Karpas-422 (cell line): Measurements from ENCODE around the gene TESK1. TPM values are rescaled to one million over a fixed set of nuclear protein-coding genes. Genes with fewer than 3 reads are reported as not detected.
"Not testable (repeated sequence)": the region's sequence is repeated elsewhere in the genome, so short reads cannot be mapped to it uniquely, and the experiment has no call there.

Experiments
- DNase-seq: peaks from one replicate; pipeline ENCODE4 v3.0.0-alpha.2; 2015
- H2AFZ ChIP-seq: fragments of 200-600 bp; sonication (generic); 2 replicates; pipeline ENCODE4 v1.6.1; 2014; ENCODE audit warnings: antibody characterized with exemption, low read length, mixed read lengths
- H3K27ac ChIP-seq: fragments of 200-600 bp; sonication (generic); 2 replicates; pipeline ENCODE4 v1.5.1; 2014; ENCODE audit warnings: mild to moderate bottlenecking, low read length, moderate library complexity
- H3K27me3 ChIP-seq: fragments of 200-600 bp; sonication (generic); 2 replicates; pipeline ENCODE4 v1.6.1; 2014; ENCODE audit warnings: low read length, mixed read lengths
- H3K36me3 ChIP-seq: fragments of 200-600 bp; sonication (generic); 2 replicates; pipeline ENCODE4 v1.6.1; 2014; ENCODE audit warnings: low read length, mixed read lengths; ENCODE audit not compliant: insufficient read depth
- H3K4me1 ChIP-seq: fragments of 200-600 bp; sonication (generic); 2 replicates; pipeline ENCODE4 v1.6.1; 2014; ENCODE audit warnings: mild to moderate bottlenecking, low read length, mixed read lengths
- H3K4me2 ChIP-seq: fragments of 200-600 bp; sonication (generic); 2 replicates; pipeline ENCODE4 v1.6.1; 2014; ENCODE audit warnings: low read length, low read depth, mild to moderate bottlenecking; ENCODE audit not compliant: poor library complexity, severe bottlenecking
- H3K4me3 ChIP-seq: fragments of 200-600 bp; sonication (generic); 2 replicates; pipeline ENCODE4 v1.5.1; 2014; ENCODE audit warnings: mild to moderate bottlenecking, antibody characterized with exemption, low read length, mixed read lengths
- H3K79me2 ChIP-seq: fragments of 200-600 bp; sonication (generic); 2 replicates; pipeline ENCODE4 v1.6.1; 2014; ENCODE audit warnings: mild to moderate bottlenecking, low read length, mixed read lengths
- H3K9ac ChIP-seq: fragments of 200-600 bp; sonication (generic); 2 replicates; pipeline ENCODE4 v1.6.0; 2014; ENCODE audit warnings: low read length
- H3K9me2 ChIP-seq: fragments of 200-600 bp; sonication (generic), shearing (Covaris generic); replicated peaks from 2 replicates; pipeline ENCODE4 v1.6.0; 2014; ENCODE audit warnings: mild to moderate bottlenecking, low read length, moderate library complexity; ENCODE audit not compliant: insufficient read depth
- H3K9me3 ChIP-seq: fragments of 300-700, 200-600 bp; sonication (generic); 2 replicates; pipeline ENCODE4 v1.6.1; 2014; ENCODE audit warnings: low read length, mixed read lengths
- H4K20me1 ChIP-seq: fragments of 200-600 bp; sonication (generic); 2 replicates; pipeline ENCODE4 v1.6.1; 2014; ENCODE audit warnings: mild to moderate bottlenecking, antibody characterized with exemption, low read length, low read depth; ENCODE audit not compliant: insufficient read depth
- total RNA-seq: library from RNA; depleted of rRNA; stranded (reverse); fragments of >200 nt; shearing (Covaris generic); gene quantifications from 2 replicates; pipeline ENCODE4 v1.2.3, GENCODE V29; 2014; ENCODE audit warnings: low replicate concordance

TESK1 gene
- total RNA-seq, 1 experiment from 2014 or later: 20.2 TPM

DNA sequence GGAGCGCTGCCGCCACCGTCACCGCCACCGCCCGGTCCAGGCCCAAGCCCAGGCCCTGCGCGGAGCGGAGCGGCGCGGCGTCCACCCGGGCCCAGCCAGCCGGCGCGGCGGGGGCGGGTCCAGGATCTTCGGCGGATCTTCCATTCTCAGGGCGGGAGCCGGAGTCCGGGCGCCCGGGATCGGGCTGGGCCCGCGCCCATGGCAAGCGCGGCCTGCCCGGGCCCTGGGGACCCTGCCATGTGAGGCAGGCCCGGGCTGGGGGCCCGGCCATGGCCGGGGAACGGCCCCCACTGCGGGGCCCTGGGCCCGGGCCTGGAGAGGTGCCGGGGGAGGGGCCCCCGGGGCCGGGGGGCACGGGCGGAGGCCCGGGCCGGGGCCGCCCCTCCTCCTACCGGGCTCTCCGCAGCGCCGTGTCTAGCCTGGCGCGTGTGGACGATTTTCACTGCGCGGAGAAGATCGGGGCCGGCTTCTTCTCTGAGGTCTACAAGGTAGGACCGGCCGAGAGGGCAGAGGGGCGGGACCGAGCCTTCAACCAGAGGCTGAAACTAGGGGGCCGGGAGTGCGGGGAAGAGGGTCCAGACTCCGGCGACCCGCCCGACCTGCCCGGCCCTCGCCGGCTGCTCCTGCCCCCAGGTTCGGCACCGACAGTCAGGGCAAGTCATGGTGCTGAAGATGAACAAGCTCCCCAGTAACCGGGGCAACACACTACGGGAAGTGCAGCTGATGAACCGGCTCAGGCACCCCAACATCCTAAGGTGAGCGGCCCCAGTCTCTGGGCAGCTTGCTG, 482 bp downstream of the TESK1 start:
- Histone ChIP-seq H3K9me3 (no peaks in the 10 kb centered on the region), H2AFZ (no peak overlapping the region), H3K27me3 (no peaks in the 10 kb centered on the region), H3K4me3 (peak overlapping the region; percentile 78), H3K79me2 (peaks cover 15% of the 10 kb centered on the region), H3K9me2 (no peaks in the 10 kb centered on the region), H3K36me3 (no peaks in the 10 kb centered on the region), H3K4me2 (peak overlapping the region; percentile 71), H3K9ac (peak overlapping the region; percentile 78), H3K27ac (no peak overlapping the region), H3K4me1 (peaks cover 30% of the 10 kb centered on the region), H4K20me1 (no peaks in the 10 kb centered on the region)
- peak; percentile 80 for DNase-seq

GRCh38 chr9:35606138-35606504, 1.1 kb downstream of the TESK1 start:
- Histone ChIP-seq H4K20me1 (no peaks in the 10 kb centered on the region), H2AFZ (no peak overlapping the region), H3K9me2 (no peaks in the 10 kb centered on the region), H3K4me2 (peak overlapping the region; percentile 71), H3K9me3 (no peaks in the 10 kb centered on the region), H3K79me2 (peaks cover 15% of the 10 kb centered on the region), H3K27ac (no peak overlapping the region), H3K36me3 (no peaks in the 10 kb centered on the region), H3K27me3 (no peaks in the 10 kb centered on the region), H3K9ac (peak overlapping the region; percentile 78), H3K4me1 (peaks cover 30% of the 10 kb centered on the region), H3K4me3 (peak overlapping the region; percentile 78)
- DNase-seq: no peak

GRCh38 chr9:35606726-35607125, 1.7 kb downstream of the TESK1 start:
- Histone ChIP-seq H3K79me2 (peaks cover 15% of the 10 kb centered on the region), H3K9me2 (no peaks in the 10 kb centered on the region), H3K4me2 (peak overlapping the region; percentile 71), H4K20me1 (no peaks in the 10 kb centered on the region), H3K9ac (peak overlapping the region; percentile 78), H3K27ac (no peak overlapping the region), H2AFZ (no peak overlapping the region), H3K9me3 (no peaks in the 10 kb centered on the region), H3K4me3 (peak overlapping the region; percentile 78; the same call in 1 of the 2 replicates), H3K36me3 (no peaks in the 10 kb centered on the region), H3K4me1 (peaks cover 30% of the 10 kb centered on the region), H3K27me3 (no peaks in the 10 kb centered on the region)
- no peak for DNase-seq

- no peaks in the 10 kb centered on the region for H4K20me1 ChIP-seq
- H3K4me2 ChIP-seq: no peak overlapping the region
- H3K27me3 ChIP-seq: no peaks in the 10 kb centered on the region
- no peak for DNase-seq
- H3K4me3 ChIP-seq: no peak overlapping the region
- H3K9me2 ChIP-seq: no peaks in the 10 kb centered on the region
- no peak overlapping the region for H3K9ac ChIP-seq
- no peaks in the 10 kb centered on the region for H3K9me3 ChIP-seq
- H2AFZ ChIP-seq: no peak overlapping the region
- no peak overlapping the region for H3K27ac ChIP-seq
- H3K4me1 ChIP-seq: peaks cover 25% of the 10 kb centered on the region
- peaks cover 15% of the 10 kb centered on the region for H3K79me2 ChIP-seq
- H3K36me3 ChIP-seq: no peaks in the 10 kb centered on the region
Observed at GRCh38 chr9:35608221-35608620, 3.2 kb downstream of the TESK1 start.

GRCh38 chr9:35609001-35609819, 4.1 kb downstream of the TESK1 start:
- DNase-seq: no peak
- H3K27ac ChIP-seq: no peak overlapping the region
- H3K4me2 ChIP-seq: no peak overlapping the region
- peaks cover 19% of the 10 kb centered on the region for H3K4me1 ChIP-seq
- H3K9me3 ChIP-seq: no peaks in the 10 kb centered on the region
- no peak overlapping the region for H3K9ac ChIP-seq
- H3K9me2 ChIP-seq: no peaks in the 10 kb centered on the region
- H3K27me3 ChIP-seq: no peaks in the 10 kb centered on the region
- H2AFZ ChIP-seq: no peak overlapping the region
- H3K79me2 ChIP-seq: peaks cover 15% of the 10 kb centered on the region
- H3K4me3 ChIP-seq: no peak overlapping the region
- no peaks in the 10 kb centered on the region for H3K36me3 ChIP-seq
- H4K20me1 ChIP-seq: no peaks in the 10 kb centered on the region

DNA sequence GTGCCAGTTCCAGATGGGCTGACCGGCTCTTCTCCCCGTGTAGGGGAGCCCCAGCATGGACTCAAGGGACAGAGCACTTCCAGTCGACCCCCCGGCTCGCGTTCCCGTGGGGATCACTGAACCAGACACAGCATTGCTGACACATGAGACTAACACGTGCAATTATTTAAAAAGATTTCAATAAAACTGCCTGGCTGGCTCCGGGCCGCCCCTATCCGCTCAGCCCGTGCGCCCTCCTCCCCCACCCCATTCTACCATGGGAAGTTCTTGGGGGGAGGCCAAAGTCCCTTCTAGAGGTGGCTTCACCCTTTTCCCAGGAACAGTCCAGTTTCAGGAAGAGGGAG, 4.7 kb downstream of the TESK1 start:
- Histone ChIP-seq H4K20me1 (no peaks in the 10 kb centered on the region), H3K9ac (no peak overlapping the region), H3K4me2 (no peak overlapping the region), H3K79me2 (peaks cover 15% of the 10 kb centered on the region), H3K4me1 (peaks cover 13% of the 10 kb centered on the region), H3K27me3 (no peaks in the 10 kb centered on the region), H3K9me3 (no peaks in the 10 kb centered on the region), H3K9me2 (no peaks in the 10 kb centered on the region), H2AFZ (no peak overlapping the region), H3K36me3 (no peaks in the 10 kb centered on the region), H3K4me3 (no peak overlapping the region), H3K27ac (no peak overlapping the region)
- DNase-seq: no peak

DNA sequence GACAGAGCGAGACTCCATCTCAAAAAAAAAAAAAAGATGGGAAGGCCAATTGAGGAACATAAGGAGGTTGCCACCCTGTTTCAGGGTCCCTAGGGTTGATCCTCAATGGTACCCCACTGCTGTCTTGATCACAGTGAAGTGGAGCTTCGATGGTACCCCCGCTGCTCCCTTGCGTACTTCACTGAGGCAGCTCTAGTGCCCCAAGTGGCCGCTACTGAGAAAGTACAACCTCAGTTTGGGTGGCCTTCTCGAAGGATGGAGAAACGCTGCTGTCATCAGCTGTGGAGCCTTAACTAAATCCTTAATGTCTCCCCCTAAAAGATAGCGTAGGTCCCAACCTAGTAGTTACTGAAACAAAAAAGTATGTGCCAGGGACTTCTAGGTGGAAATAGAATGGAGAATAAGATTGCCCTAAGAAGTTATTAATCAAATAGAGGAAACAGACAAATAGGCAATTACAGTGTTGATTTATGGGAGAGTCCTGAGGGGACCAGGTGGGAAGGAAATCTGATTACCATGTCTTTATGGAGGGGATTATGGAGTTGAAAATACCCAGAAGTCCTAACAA, 6.3 kb downstream of the TESK1 start:
- no peak overlapping the region for H2AFZ ChIP-seq
- H3K79me2 ChIP-seq: peaks cover 8% of the 10 kb centered on the region
- H3K27me3 ChIP-seq: no peaks in the 10 kb centered on the region
- no peaks in the 10 kb centered on the region for H3K9me2 ChIP-seq
- H3K4me2 ChIP-seq: no peak overlapping the region
- no peaks in the 10 kb centered on the region for H4K20me1 ChIP-seq
- H3K36me3 ChIP-seq: no peaks in the 10 kb centered on the region
- H3K4me3 ChIP-seq: no peak overlapping the region
- DNase-seq: peak; percentile 85
- no peaks in the 10 kb centered on the region for H3K9me3 ChIP-seq
- H3K9ac ChIP-seq: no peak overlapping the region
- H3K27ac ChIP-seq: no peak overlapping the region
- H3K4me1 ChIP-seq: peaks cover 8% of the 10 kb centered on the region

GRCh38 chr9:35612066-35612465, 7.0 kb downstream of the TESK1 start:
- not testable (repeated sequence) for H3K79me2 ChIP-seq, H3K4me1 ChIP-seq, H3K27ac ChIP-seq, H3K36me3 ChIP-seq, H2AFZ ChIP-seq, H3K4me2 ChIP-seq, H3K4me3 ChIP-seq, H4K20me1 ChIP-seq, DNase-seq, H3K27me3 ChIP-seq, H3K9ac ChIP-seq, H3K9me2 ChIP-seq, H3K9me3 ChIP-seq
